ENCODE results near the gene IL3.

The IL3 gene

GRCh38 chr5:132044207-132044606 lies 16.2 kb upstream of the IL3 start:
- no peaks in the 10 kb centered on the region for H3K79me2 ChIP-seq (ENCODE audit: insufficient read depth, low read length)
- H3K9ac ChIP-seq (ENCODE audit: low read depth, low read length, poor library complexity, severe bottlenecking): no peak overlapping the region
- no peak overlapping the region for H3K4me2 ChIP-seq (ENCODE audit: low read depth, low read length, poor library complexity, severe bottlenecking)
- no peaks in the 10 kb centered on the region for H3K27me3 ChIP-seq (ENCODE audit: insufficient read depth, low read length, poor library complexity, severe bottlenecking)
- H3K9me2 ChIP-seq (replicated peaks; ENCODE audit: low read depth, low read length): no peaks in the 10 kb centered on the region
- H3K4me1 ChIP-seq (ENCODE audit: insufficient read depth, low read length, poor library complexity, severe bottlenecking): no peaks in the 10 kb centered on the region
- TF ChIP-seq EZH2phosphoT487 (IDR thresholded peaks at IDR 0.05; ENCODE audit: borderline replicate concordance) (no peak), CTCF (conservative IDR thresholded peaks at IDR 0.05; ENCODE audit: low read length) (no peak)
- H2AFZ ChIP-seq (ENCODE audit: low read length): no peak overlapping the region
- H3K36me3 ChIP-seq (ENCODE audit: insufficient read depth, low read length): no peaks in the 10 kb centered on the region
- H3K4me3 ChIP-seq (ENCODE audit: low read length, poor library complexity, severe bottlenecking): no peak overlapping the region
- no peaks in the 10 kb centered on the region for H4K20me1 ChIP-seq (ENCODE audit: insufficient read depth, low read length, poor library complexity, severe bottlenecking)
- H3F3A ChIP-seq (ENCODE audit: low read depth): no peaks in the 10 kb centered on the region
- H3K9me3 ChIP-seq (ENCODE audit: insufficient read depth, low read depth, low read length): no peaks in the 10 kb centered on the region

- Histone ChIP-seq H3K4me1 (ENCODE audit: insufficient read depth, low read length, poor library complexity, severe bottlenecking) (no peaks in the 10 kb centered on the region), H3K9me3 (ENCODE audit: insufficient read depth, low read depth, low read length) (no peaks in the 10 kb centered on the region), H2AFZ (ENCODE audit: low read length) (no peak overlapping the region), H3K4me2 (ENCODE audit: low read depth, low read length, poor library complexity, severe bottlenecking) (no peak overlapping the region), H3K79me2 (ENCODE audit: insufficient read depth, low read length) (no peaks in the 10 kb centered on the region), H3K9me2 (replicated peaks; ENCODE audit: low read depth, low read length) (no peaks in the 10 kb centered on the region), H3K36me3 (ENCODE audit: insufficient read depth, low read length) (no peaks in the 10 kb centered on the region), H3K9ac (ENCODE audit: low read depth, low read length, poor library complexity, severe bottlenecking) (no peak overlapping the region), H4K20me1 (ENCODE audit: insufficient read depth, low read length, poor library complexity, severe bottlenecking) (no peaks in the 10 kb centered on the region), H3K27me3 (ENCODE audit: insufficient read depth, low read length, poor library complexity, severe bottlenecking) (no peaks in the 10 kb centered on the region), H3K4me3 (ENCODE audit: low read length, poor library complexity, severe bottlenecking) (no peak overlapping the region), H3F3A (ENCODE audit: low read depth) (no peaks in the 10 kb centered on the region)
- TF ChIP-seq CTCF (conservative IDR thresholded peaks at IDR 0.05; ENCODE audit: low read length) (no peak), EZH2phosphoT487 (IDR thresholded peaks at IDR 0.05; ENCODE audit: borderline replicate concordance) (no peak)
Measured at GRCh38 chr5:132046880-132047299, 13.6 kb upstream of the IL3 start.

GRCh38 chr5:132049093-132049492 lies 11.4 kb upstream of the IL3 start:
- Histone ChIP-seq H3K9me3 (ENCODE audit: insufficient read depth, low read depth, low read length) (no peaks in the 10 kb centered on the region), H3K9me2 (replicated peaks; ENCODE audit: low read depth, low read length) (no peaks in the 10 kb centered on the region), H3F3A (ENCODE audit: low read depth) (no peaks in the 10 kb centered on the region), H3K4me1 (ENCODE audit: insufficient read depth, low read length, poor library complexity, severe bottlenecking) (no peaks in the 10 kb centered on the region), H2AFZ (ENCODE audit: low read length) (no peak overlapping the region), H3K9ac (ENCODE audit: low read depth, low read length, poor library complexity, severe bottlenecking) (no peak overlapping the region), H3K4me3 (ENCODE audit: low read length, poor library complexity, severe bottlenecking) (no peak overlapping the region), H4K20me1 (ENCODE audit: insufficient read depth, low read length, poor library complexity, severe bottlenecking) (no peaks in the 10 kb centered on the region), H3K79me2 (ENCODE audit: insufficient read depth, low read length) (no peaks in the 10 kb centered on the region), H3K27me3 (ENCODE audit: insufficient read depth, low read length, poor library complexity, severe bottlenecking) (no peaks in the 10 kb centered on the region), H3K36me3 (ENCODE audit: insufficient read depth, low read length) (no peaks in the 10 kb centered on the region), H3K4me2 (ENCODE audit: low read depth, low read length, poor library complexity, severe bottlenecking) (no peak overlapping the region)
- TF ChIP-seq EZH2phosphoT487 (IDR thresholded peaks at IDR 0.05; ENCODE audit: borderline replicate concordance) (no peak), CTCF (conservative IDR thresholded peaks at IDR 0.05; ENCODE audit: low read length) (no peak)

Measured in Loucy (cell line).